PC-3 (cell line): ENCODE measurements around the gene TGFB2. TPM values are rescaled to one million over a fixed set of nuclear protein-coding genes. Genes with fewer than 3 reads are reported as not detected.
A peak's percentile ranks its signal among the peaks of the same experiment; 100 is the strongest.

ENCODE experiments used
- ATAC-seq: fragments of 200-7000 bp; cut with Tn5 transposase; 2 replicates; pipeline ENCODE4 v1.9.1; 2020; ENCODE audit warnings: mild to moderate bottlenecking, moderate library complexity
- BruUV-seq: library from RNA; stranded (reverse); fragments of 400-500 nt; replicated peaks from 2 replicates; lab custom pipeline; 2021; lab: Mats Ljungman, UMichigan
- CTCF ChIA-PET: fragments of 300-600 bp; sonication (Branson Sonifier 250); formaldehyde crosslinking; loops from one replicate; lab custom pipeline; 2022; ENCODE audit warnings: antibody characterized with exemption; lab: Charles Lee
- POLR2A ChIA-PET: fragments of 300-600 bp; sonication (Branson Sonifier 250); formaldehyde crosslinking; loops from one replicate; lab custom pipeline; 2022; ENCODE audit warnings: antibody characterized with exemption; ENCODE audit not compliant: unreplicated experiment; lab: Charles Lee
- DNase-seq: peaks from one replicate; pipeline ENCODE4 v3.0.0-alpha.2; 2015
- H2AFZ ChIP-seq: fragments of 300-600 bp; sonication (generic); 2 replicates; pipeline ENCODE4 v1.6.0; 2016; ENCODE audit warnings: antibody characterized with exemption, low read length
- H3F3A ChIP-seq: fragments of 300-600 bp; sonication (generic); one replicate; pipeline ENCODE4 v1.6.0; 2017; ENCODE audit warnings: antibody characterized with exemption, low read length, control low read depth, mild to moderate bottlenecking; ENCODE audit not compliant: unreplicated experiment
- H3K27ac ChIP-seq: fragments of 300-600 bp; sonication (generic); 2 replicates; pipeline ENCODE4 v1.5.1; 2016; ENCODE audit warnings: mild to moderate bottlenecking, low read length
- H3K27me3 ChIP-seq: fragments of 300-600 bp; sonication (generic); 2 replicates; pipeline ENCODE4 v1.6.1; 2016; ENCODE audit warnings: low read length, mixed read lengths
- H3K36me3 ChIP-seq: fragments of 300-600 bp; sonication (generic); 2 replicates; pipeline ENCODE4 v1.6.1; 2016; ENCODE audit warnings: low read depth, mixed run types, low read length, mixed read lengths
- H3K4me1 ChIP-seq: fragments of 300-600 bp; sonication (generic); 2 replicates; pipeline ENCODE4 v1.5.1; 2016; ENCODE audit warnings: low read length; ENCODE audit not compliant: insufficient read depth
- H3K4me2 ChIP-seq: fragments of 300-600 bp; sonication (generic); 2 replicates; pipeline ENCODE4 v1.6.0; 2016; ENCODE audit warnings: low read length
- H3K4me3 ChIP-seq: fragments of 300-600 bp; sonication (generic); 2 replicates; pipeline ENCODE4 v1.5.1; 2016; ENCODE audit warnings: mild to moderate bottlenecking, low read length, mixed read lengths
- H3K79me2 ChIP-seq: fragments of 300-600 bp; sonication (generic); 2 replicates; pipeline ENCODE4 v1.6.1; 2017; ENCODE audit warnings: low read length, mixed read lengths
- H3K9ac ChIP-seq: fragments of 300-600 bp; sonication (generic); 2 replicates; pipeline ENCODE4 v1.6.0; 2016; ENCODE audit warnings: mild to moderate bottlenecking, low read length
- H3K9me2 ChIP-seq: fragments of 300-600 bp; sonication (generic); replicated peaks from 2 replicates; pipeline ENCODE4 v1.6.1; 2016; ENCODE audit warnings: mixed run types, low read length, mixed read lengths
- H3K9me3 ChIP-seq: fragments of 300-600 bp; sonication (generic); 2 replicates; pipeline ENCODE4 v1.6.1; 2016; ENCODE audit warnings: low read length, mixed read lengths
- H4K20me1 ChIP-seq: fragments of 300-600 bp; sonication (generic); 2 replicates; pipeline ENCODE4 v1.6.1; 2016; ENCODE audit warnings: low read length, mixed read lengths
- EZH2 ChIP-seq: fragments of 300-600 bp; sonication (generic); IDR thresholded peaks from one replicate; pipeline ENCODE4 v1.6.1; 2017; ENCODE audit warnings: antibody characterized with exemption, mild to moderate bottlenecking, low read length; ENCODE audit not compliant: unreplicated experiment
- EZH2phosphoT487 ChIP-seq: fragments of 300-600 bp; sonication (generic); IDR thresholded peaks from 2 replicates; pipeline ENCODE4 v1.6.1; 2018; ENCODE audit warnings: mild to moderate bottlenecking, antibody characterized with exemption, low read length, borderline replicate concordance
- intact Hi-C: fragments of 100-400 bp; cut with micrococcal nuclease; formaldehyde crosslinking; loops from 2 replicates; pipeline ENCODE4 v1.9.0; 2023
- total RNA-seq: library from RNA; depleted of rRNA; stranded (reverse); fragments of >200 nt; gene quantifications from 2 replicates; pipeline ENCODE4 v1.2.3, GENCODE V29; 2014
- TF ChIP-seq, protein P1 (sequence below): fragments of 300-600 bp; sonication (generic); conservative IDR thresholded peaks from 2 replicates; pipeline ENCODE4 v1.5.1; 2017; ENCODE audit warnings: antibody characterized with exemption, low read depth, mild to moderate bottlenecking, low read length

TGFB2 gene
- total RNA-seq, 1 experiment from 2014 or later: 50.3 TPM

GRCh38 chr1:218415726-218416125 is 70.6 kb downstream of the TGFB2 start:
- DNase-seq (no peak), ATAC-seq (no peak)
- POLR2A ChIA-PET: no interaction called here
- intact Hi-C loops: no loop called here
- Histone ChIP-seq H3K4me2 (no peak overlapping the region), H4K20me1 (no peaks in the 10 kb centered on the region), H3K79me2 (peaks cover 80% of the 10 kb centered on the region), H3K9ac (no peak overlapping the region), H3K9me3 (no peaks in the 10 kb centered on the region), H2AFZ (no peak overlapping the region), H3K9me2 (no peaks in the 10 kb centered on the region), H3K4me3 (no peak overlapping the region), H3K27me3 (no peaks in the 10 kb centered on the region), H3K27ac (no peak overlapping the region), H3K4me1 (no peaks in the 10 kb centered on the region), H3K36me3 (peaks cover 58% of the 10 kb centered on the region), H3F3A (no peaks in the 10 kb centered on the region)
- CTCF ChIA-PET: no interaction called here
- TF ChIP-seq EZH2phosphoT487: no peak
- no peak for TF ChIP-seq EZH2
- TF ChIP-seq, protein P1, sequence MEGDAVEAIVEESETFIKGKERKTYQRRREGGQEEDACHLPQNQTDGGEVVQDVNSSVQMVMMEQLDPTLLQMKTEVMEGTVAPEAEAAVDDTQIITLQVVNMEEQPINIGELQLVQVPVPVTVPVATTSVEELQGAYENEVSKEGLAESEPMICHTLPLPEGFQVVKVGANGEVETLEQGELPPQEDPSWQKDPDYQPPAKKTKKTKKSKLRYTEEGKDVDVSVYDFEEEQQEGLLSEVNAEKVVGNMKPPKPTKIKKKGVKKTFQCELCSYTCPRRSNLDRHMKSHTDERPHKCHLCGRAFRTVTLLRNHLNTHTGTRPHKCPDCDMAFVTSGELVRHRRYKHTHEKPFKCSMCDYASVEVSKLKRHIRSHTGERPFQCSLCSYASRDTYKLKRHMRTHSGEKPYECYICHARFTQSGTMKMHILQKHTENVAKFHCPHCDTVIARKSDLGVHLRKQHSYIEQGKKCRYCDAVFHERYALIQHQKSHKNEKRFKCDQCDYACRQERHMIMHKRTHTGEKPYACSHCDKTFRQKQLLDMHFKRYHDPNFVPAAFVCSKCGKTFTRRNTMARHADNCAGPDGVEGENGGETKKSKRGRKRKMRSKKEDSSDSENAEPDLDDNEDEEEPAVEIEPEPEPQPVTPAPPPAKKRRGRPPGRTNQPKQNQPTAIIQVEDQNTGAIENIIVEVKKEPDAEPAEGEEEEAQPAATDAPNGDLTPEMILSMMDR: no peak
- BruUV-seq: no TSS peak

- POLR2A ChIA-PET: no interaction called here
- ATAC-seq (peak; percentile 16), DNase-seq (peak; percentile 70)
These were observed 76.4 kb downstream of the TGFB2 start for GRCh38 chr1:218421531-218421930.

DNA sequence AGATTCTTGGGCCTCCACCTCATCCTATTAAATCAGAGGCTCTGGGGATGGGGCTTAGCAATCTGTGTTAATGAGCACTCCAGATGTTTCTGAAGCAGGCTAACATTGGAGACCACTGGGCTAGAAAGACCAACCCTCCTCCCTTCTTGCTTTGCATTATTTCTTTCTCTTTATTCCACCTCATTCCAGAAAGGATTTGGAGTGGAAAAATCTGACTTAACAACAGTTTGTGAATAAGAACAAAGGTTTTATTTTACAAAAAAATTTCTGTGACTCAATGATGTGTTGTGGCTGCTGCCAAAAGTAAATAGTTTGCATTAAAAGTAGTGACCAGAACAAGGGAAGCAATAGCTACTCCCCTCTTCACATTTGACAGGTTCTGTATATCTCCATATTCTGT is 79.4 kb downstream of the TGFB2 start:
- Histone ChIP-seq H2AFZ (no peak overlapping the region), H3K79me2 (peaks cover 68% of the 10 kb centered on the region), H3K4me2 (no peak overlapping the region; the same call in 1 of the 2 replicates), H3F3A (peaks cover 10% of the 10 kb centered on the region), H4K20me1 (no peaks in the 10 kb centered on the region), H3K4me1 (peaks cover 45% of the 10 kb centered on the region), H3K9me2 (no peaks in the 10 kb centered on the region), H3K9me3 (no peaks in the 10 kb centered on the region), H3K27ac (peak overlapping the region; percentile 4), H3K27me3 (no peaks in the 10 kb centered on the region), H3K36me3 (peaks cover 30% of the 10 kb centered on the region), H3K4me3 (no peak overlapping the region), H3K9ac (no peak overlapping the region)
- ChIA-PET POLR2A (no interaction called here), CTCF (no interaction called here)
- peak; percentile 49 for DNase-seq
- ATAC-seq: no peak
- intact Hi-C loops: loop anchor here (2.0 kb wide), 1 partner anchor 44 kb away; no protein-coding TSS in a partner anchor
- TF ChIP-seq, protein P1: no peak
- no peak for TF ChIP-seq EZH2phosphoT487
- BruUV-seq: no TSS peak

More at GRCh38 chr1:218421531-218421930, 76.4 kb downstream of the TGFB2 start:
- peaks cover 42% of the 10 kb centered on the region for H3K4me1 ChIP-seq
- no peaks in the 10 kb centered on the region for H3K27me3 ChIP-seq
- H3K9me3 ChIP-seq: no peaks in the 10 kb centered on the region
- peaks cover 10% of the 10 kb centered on the region for H3F3A ChIP-seq
- H3K27ac ChIP-seq: peak overlapping the region; percentile 15; the same call in 1 of the 2 replicates
- CTCF ChIA-PET: interaction anchor here (0.6 kb wide), 1 partner anchor 41 kb away, joined by 4 read pairs; no protein-coding TSS in a partner anchor
- H3K9me2 ChIP-seq: no peaks in the 10 kb centered on the region
- intact Hi-C loops: no loop called here
- H3K79me2 ChIP-seq: peaks cover 73% of the 10 kb centered on the region
- no peaks in the 10 kb centered on the region for H4K20me1 ChIP-seq
- H3K4me3 ChIP-seq: no peak overlapping the region
- BruUV-seq: no TSS peak
- no peak overlapping the region for H3K9ac ChIP-seq
- TF ChIP-seq, protein P1: no peak
- TF ChIP-seq EZH2phosphoT487: no peak
- no peak overlapping the region for H3K4me2 ChIP-seq
- H2AFZ ChIP-seq: no peak overlapping the region
- H3K36me3 ChIP-seq: peaks cover 42% of the 10 kb centered on the region
